Mucosa of descending colon (tissue), 3 donors: ENCODE data around the gene NFATC1. TPM values are rescaled to one million over a fixed set of nuclear protein-coding genes. Genes with fewer than 3 reads are reported as not detected.

Experiments
- ATAC-seq: fragments of 200-7000 bp; cut with Tn5 transposase; one replicate; pipeline ENCODE4 v1.9.1; 2020; ENCODE audit warnings: mild to moderate bottlenecking, moderate library complexity
- DNase-seq, 3 donors: peaks; one replicate each; pipeline ENCODE4 v3.0.0-alpha.2; 2020
- H3K36me3 ChIP-seq: fragments of 200-600 bp; one replicate; pipeline ENCODE4 v1.8.0; 2021; ENCODE audit warnings: low read depth, mild to moderate bottlenecking
- H3K4me1 ChIP-seq: fragments of 200-600 bp; one replicate; pipeline ENCODE4 v1.8.0; 2021; ENCODE audit warnings: low read depth, mild to moderate bottlenecking
- H3K4me3 ChIP-seq: fragments of 200-600 bp; one replicate; pipeline ENCODE4 v1.8.0; 2021; ENCODE audit warnings: mild to moderate bottlenecking
- H3K9me3 ChIP-seq: fragments of 200-600 bp; one replicate; pipeline ENCODE4 v1.8.0; 2021; ENCODE audit warnings: mild to moderate bottlenecking
- CTCF ChIP-seq: fragments of 200-600 bp; IDR thresholded peaks from one replicate; pipeline ENCODE4 v1.8.0; 2022; ENCODE audit warnings: antibody characterized with exemption, mild to moderate bottlenecking
- intact Hi-C, 2 donors: fragments of 100-400 bp; cut with DNase I in 1 of 2; cut with micrococcal nuclease in 1 of 2; formaldehyde crosslinking; loops; one replicate each; pipeline versions ENCODE4 v1.11.0 to v1.11.1; 2022; cut with DNase I, micrococcal nuclease
- total RNA-seq, 3 donors: library from RNA; stranded (reverse); fragmentation: NEBNext Ultra II Directional in 2 of 3; extraction: Animal tissue kit (Norgen Biotek cat#: 25700) in 2 of 3; gene quantifications; one replicate each; pipeline versions ENCODE4 v1.2.1 to v1.2.4, GENCODE V29; 2021 to 2023
- donor health status: DM: no; HTN: no; CAD: no; lungs with moderate emphysema.
- donor health status: DM: no; HTN: no; CAD: no.
- donor health status: DM: no; HTN: yes; CAD: no.

The NFATC1 gene
- total RNA-seq, 3 donors from 2014 or later, result 2.9 to 12.9 (median 4.6) TPM

- intact Hi-C loops, result no loop called here
- peak; percentile 0 to 37 (median 15) for DNase-seq
- ATAC-seq, result no peak
Measured at GRCh38 chr18:79511271-79511670, 115.5 kb downstream of the NFATC1 start.

GRCh38 chr18:79511671-79512301 lies 116.1 kb downstream of the NFATC1 start:
- intact Hi-C loops, result no loop called here
- peak; percentile 0 to 40 (median 13) for DNase-seq
- no peak for TF ChIP-seq CTCF

More at GRCh38 chr18:79511271-79511670, 115.5 kb downstream of the NFATC1 start:
- H3K4me3 ChIP-seq, result no peak overlapping the region
- H3K4me1 ChIP-seq, result no peaks in the 10 kb centered on the region
- H3K36me3 ChIP-seq, result no peaks in the 10 kb centered on the region
- no peaks in the 10 kb centered on the region for H3K9me3 ChIP-seq
- TF ChIP-seq CTCF, result no peak

GRCh38 chr18:79512461-79513380 lies 117.0 kb downstream of the NFATC1 start:
- intact Hi-C loops, result no loop called here
- no peak for ATAC-seq
- Histone ChIP-seq H3K4me3 (no peak overlapping the region), H3K9me3 (no peaks in the 10 kb centered on the region), H3K36me3 (no peaks in the 10 kb centered on the region), H3K4me1 (no peaks in the 10 kb centered on the region)
- TF ChIP-seq CTCF, result no peak
- DNase-seq, result peak; percentile 0 to 41 (median 17)

More at GRCh38 chr18:79511671-79512301, 116.1 kb downstream of the NFATC1 start:
- ATAC-seq, result no peak
- Histone ChIP-seq H3K9me3 (no peaks in the 10 kb centered on the region), H3K4me1 (no peaks in the 10 kb centered on the region), H3K4me3 (no peak overlapping the region), H3K36me3 (no peaks in the 10 kb centered on the region)

- no peaks in the 10 kb centered on the region for H3K36me3 ChIP-seq
- no peaks in the 10 kb centered on the region for H3K4me1 ChIP-seq
- H3K9me3 ChIP-seq, result no peaks in the 10 kb centered on the region
- DNase-seq, result peak in 2 of 3 donors; percentile 11 to 41
- no peak for TF ChIP-seq CTCF
- ATAC-seq, result no peak
- intact Hi-C loops, result no loop called here
- H3K4me3 ChIP-seq, result no peak overlapping the region
Measured at GRCh38 chr18:79513381-79514081, 117.8 kb downstream of the NFATC1 start.

- DNase-seq, result no peak
- TF ChIP-seq CTCF, result no peak
- no peak for ATAC-seq
- H3K36me3 ChIP-seq, result no peaks in the 10 kb centered on the region
- intact Hi-C loops, result no loop called here
- no peak overlapping the region for H3K4me3 ChIP-seq
- no peaks in the 10 kb centered on the region for H3K4me1 ChIP-seq
- H3K9me3 ChIP-seq, result no peaks in the 10 kb centered on the region
Measured at GRCh38 chr18:79515331-79515730, 119.6 kb downstream of the NFATC1 start.
